Loucy (cell line): ENCODE measurements around the gene KCNN2.

ENCODE experiments used
- H2AFZ ChIP-seq: fragments of 200-600 bp; sonication (generic); 2 replicates; pipeline ENCODE4 v1.6.0; 2016; ENCODE audit warnings: antibody characterized with exemption, mild to moderate bottlenecking, low read length, moderate library complexity
- H3F3A ChIP-seq: fragments of 200-600 bp; 2 replicates; pipeline ENCODE4 v1.6.0; 2016; ENCODE audit warnings: antibody characterized with exemption, low read depth, mild to moderate bottlenecking
- H3K27me3 ChIP-seq: fragments of 200-600 bp; sonication (generic); 2 replicates; pipeline ENCODE4 v1.6.1; 2014; ENCODE audit warnings: low read length, mild to moderate bottlenecking; ENCODE audit not compliant: insufficient read depth, poor library complexity, severe bottlenecking
- H3K36me3 ChIP-seq: fragments of 200-600 bp; sonication (generic); 2 replicates; pipeline ENCODE4 v1.6.1; 2016; ENCODE audit warnings: low read length; ENCODE audit not compliant: insufficient read depth
- H3K4me1 ChIP-seq: fragments of 200-600 bp; sonication (generic); 2 replicates; pipeline ENCODE4 v1.5.1; 2014; ENCODE audit warnings: low read length, mild to moderate bottlenecking; ENCODE audit not compliant: insufficient read depth, poor library complexity, severe bottlenecking
- H3K4me2 ChIP-seq: fragments of 200-600 bp; sonication (generic); 2 replicates; pipeline ENCODE4 v1.6.0; 2014; ENCODE audit warnings: antibody characterized with exemption, low read length, low read depth, mild to moderate bottlenecking; ENCODE audit not compliant: poor library complexity, severe bottlenecking
- H3K4me3 ChIP-seq: fragments of 200-600 bp; sonication (generic); 2 replicates; pipeline ENCODE4 v1.5.1; 2014; ENCODE audit warnings: low read length, mild to moderate bottlenecking, mixed read lengths; ENCODE audit not compliant: poor library complexity, severe bottlenecking
- H3K79me2 ChIP-seq: fragments of 200-600 bp; sonication (generic); 2 replicates; pipeline ENCODE4 v1.6.1; 2014; ENCODE audit warnings: low read length; ENCODE audit not compliant: insufficient read depth
- H3K9ac ChIP-seq: fragments of 200-600 bp; sonication (generic); 2 replicates; pipeline ENCODE4 v1.6.0; 2014; ENCODE audit warnings: mild to moderate bottlenecking, low read depth, low read length, moderate library complexity; ENCODE audit not compliant: poor library complexity, severe bottlenecking
- H3K9me2 ChIP-seq: fragments of 200-600 bp; sonication (generic); replicated peaks from 2 replicates; pipeline ENCODE4 v1.6.1; 2016; ENCODE audit warnings: low read depth, low read length, mixed read lengths
- H3K9me3 ChIP-seq: fragments of 200-600 bp; sonication (generic); 2 replicates; pipeline ENCODE4 v1.6.1; 2014; ENCODE audit warnings: mild to moderate bottlenecking, antibody characterized with exemption, low read length, low read depth; ENCODE audit not compliant: insufficient read depth
- H4K20me1 ChIP-seq: fragments of 200-600 bp; sonication (generic); 2 replicates; pipeline ENCODE4 v1.6.0; 2014; ENCODE audit warnings: antibody characterized with exemption, low read length, mild to moderate bottlenecking; ENCODE audit not compliant: insufficient read depth, poor library complexity, severe bottlenecking
- CTCF ChIP-seq: fragments of 200-600 bp; sonication (generic); conservative IDR thresholded peaks from 2 replicates; pipeline ENCODE4 v1.5.1; 2014; ENCODE audit warnings: mild to moderate bottlenecking, antibody characterized with exemption, low read length
- EZH2phosphoT487 ChIP-seq: fragments of 200-600 bp; IDR thresholded peaks from 2 replicates; pipeline ENCODE4 v1.6.1; 2018; ENCODE audit warnings: antibody characterized with exemption, mild to moderate bottlenecking, moderate library complexity, borderline replicate concordance

Gene KCNN2

DNA sequence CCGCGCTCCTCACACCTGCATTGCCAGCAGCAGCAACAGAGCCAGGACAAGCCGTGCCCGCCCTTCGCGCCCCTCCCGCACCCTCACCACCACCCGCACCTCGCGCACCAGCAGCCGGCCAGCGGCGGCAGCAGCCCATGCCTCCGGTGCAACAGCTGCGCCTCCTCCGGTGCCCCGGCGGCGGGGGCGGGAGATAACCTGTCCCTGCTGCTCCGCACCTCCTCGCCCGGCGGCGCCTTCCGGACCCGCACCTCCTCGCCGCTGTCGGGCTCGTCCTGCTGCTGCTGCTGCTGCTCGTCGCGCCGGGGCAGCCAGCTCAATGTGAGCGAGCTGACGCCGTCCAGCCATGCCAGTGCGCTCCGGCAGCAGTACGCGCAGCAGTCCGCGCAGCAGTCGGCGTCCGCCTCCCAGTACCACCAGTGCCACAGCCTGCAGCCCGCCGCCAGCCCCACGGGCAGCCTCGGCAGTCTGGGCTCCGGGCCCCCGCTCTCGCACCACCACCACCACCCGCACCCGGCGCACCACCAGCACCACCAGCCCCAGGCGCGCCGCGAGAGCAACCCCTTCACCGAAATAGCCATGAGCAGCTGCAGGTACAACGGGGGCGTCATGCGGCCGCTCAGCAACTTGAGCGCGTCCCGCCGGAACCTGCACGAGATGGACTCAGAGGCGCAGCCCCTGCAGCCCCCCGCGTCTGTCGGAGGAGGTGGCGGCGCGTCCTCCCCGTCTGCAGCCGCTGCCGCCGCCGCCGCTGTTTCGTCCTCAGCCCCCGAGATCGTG lies 517 bp downstream of the KCNN2 start:
- no peaks in the 10 kb centered on the region for H4K20me1 ChIP-seq
- no peaks in the 10 kb centered on the region for H3K36me3 ChIP-seq
- no peak overlapping the region for H3K9ac ChIP-seq
- no peaks in the 10 kb centered on the region for H3K4me1 ChIP-seq
- no peak overlapping the region for H3K4me3 ChIP-seq
- no peaks in the 10 kb centered on the region for H3K27me3 ChIP-seq
- no peak overlapping the region for H2AFZ ChIP-seq
- no peaks in the 10 kb centered on the region for H3F3A ChIP-seq
- H3K9me3 ChIP-seq, result no peaks in the 10 kb centered on the region
- no peak overlapping the region for H3K4me2 ChIP-seq
- H3K9me2 ChIP-seq, result no peaks in the 10 kb centered on the region
- H3K79me2 ChIP-seq, result no peaks in the 10 kb centered on the region
- no peak for TF ChIP-seq EZH2phosphoT487
- TF ChIP-seq CTCF, result no peak

DNA sequence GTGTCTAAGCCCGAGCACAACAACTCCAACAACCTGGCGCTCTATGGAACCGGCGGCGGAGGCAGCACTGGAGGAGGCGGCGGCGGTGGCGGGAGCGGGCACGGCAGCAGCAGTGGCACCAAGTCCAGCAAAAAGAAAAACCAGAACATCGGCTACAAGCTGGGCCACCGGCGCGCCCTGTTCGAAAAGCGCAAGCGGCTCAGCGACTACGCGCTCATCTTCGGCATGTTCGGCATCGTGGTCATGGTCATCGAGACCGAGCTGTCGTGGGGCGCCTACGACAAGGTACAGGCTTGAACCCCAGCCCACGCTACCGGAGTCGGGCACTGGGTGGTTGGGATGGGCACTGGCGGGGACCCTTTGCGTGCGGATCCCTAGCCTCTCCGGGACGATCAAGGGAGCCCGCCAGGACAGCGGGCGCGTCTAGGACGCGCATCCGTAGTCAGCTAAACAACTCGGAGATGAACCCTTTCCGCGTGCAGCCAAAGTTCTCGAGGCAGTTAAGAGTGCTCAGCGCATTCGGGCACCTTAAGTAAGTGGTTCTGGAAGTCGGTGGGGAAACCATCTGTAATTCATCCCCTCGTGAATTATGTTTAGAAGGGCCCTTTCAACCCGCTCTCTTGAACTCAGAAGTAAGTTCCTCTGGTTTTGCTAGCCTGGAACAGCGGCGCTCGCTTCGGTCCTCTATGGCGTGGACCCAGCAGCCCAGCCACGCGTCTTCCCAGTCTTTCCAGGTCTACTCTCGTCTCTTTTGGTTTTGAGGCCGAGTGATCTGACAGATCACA lies 1.3 kb downstream of the KCNN2 start:
- Histone ChIP-seq H3K4me1 (no peaks in the 10 kb centered on the region), H3K36me3 (no peaks in the 10 kb centered on the region), H2AFZ (no peak overlapping the region), H3K4me3 (no peak overlapping the region), H3K9me2 (no peaks in the 10 kb centered on the region), H3F3A (no peaks in the 10 kb centered on the region), H4K20me1 (no peaks in the 10 kb centered on the region), H3K4me2 (no peak overlapping the region), H3K9me3 (no peaks in the 10 kb centered on the region), H3K79me2 (no peaks in the 10 kb centered on the region), H3K27me3 (no peaks in the 10 kb centered on the region), H3K9ac (no peak overlapping the region)
- TF ChIP-seq CTCF (no peak), EZH2phosphoT487 (no peak)

DNA sequence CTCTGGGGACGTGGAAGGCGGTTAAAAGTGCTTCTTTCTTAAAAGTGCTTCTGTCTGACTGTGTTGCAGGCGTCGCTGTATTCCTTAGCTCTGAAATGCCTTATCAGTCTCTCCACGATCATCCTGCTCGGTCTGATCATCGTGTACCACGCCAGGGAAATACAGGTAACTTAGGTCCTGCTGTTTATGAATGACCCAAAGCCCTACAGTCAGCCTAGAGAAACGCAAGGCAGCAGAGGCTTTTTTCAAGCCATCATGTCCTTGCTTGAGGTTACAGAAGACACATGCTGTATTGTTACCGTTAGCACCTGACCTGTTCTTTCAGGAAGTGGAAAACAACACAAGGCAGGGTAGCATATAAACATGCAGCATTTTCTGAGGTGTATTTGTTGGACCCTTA lies 2.0 kb downstream of the KCNN2 start:
- H4K20me1 ChIP-seq, result no peaks in the 10 kb centered on the region
- H3K79me2 ChIP-seq, result no peaks in the 10 kb centered on the region
- no peak overlapping the region for H3K4me2 ChIP-seq
- H3K27me3 ChIP-seq, result no peaks in the 10 kb centered on the region
- no peak overlapping the region for H3K4me3 ChIP-seq
- H3F3A ChIP-seq, result no peaks in the 10 kb centered on the region
- no peaks in the 10 kb centered on the region for H3K9me2 ChIP-seq
- H3K36me3 ChIP-seq, result no peaks in the 10 kb centered on the region
- H2AFZ ChIP-seq, result no peak overlapping the region
- no peaks in the 10 kb centered on the region for H3K9me3 ChIP-seq
- no peak overlapping the region for H3K9ac ChIP-seq
- TF ChIP-seq CTCF (no peak), EZH2phosphoT487 (no peak)
- H3K4me1 ChIP-seq, result no peaks in the 10 kb centered on the region
